OCI-LY7 (cell line): ENCODE data around the gene PSMD1. TPM values are rescaled to one million over a fixed set of nuclear protein-coding genes. Genes with fewer than 3 reads are reported as not detected.

Experiments
- BruUV-seq: library from RNA; stranded (reverse); fragments of 400-500 nt; replicated peaks from 2 replicates; lab custom pipeline; 2021; lab: Mats Ljungman, UMichigan
- CTCF ChIA-PET: fragments of 300-600 bp; sonication (Branson Sonifier 250); formaldehyde crosslinking; loops from one replicate; lab custom pipeline; 2022; ENCODE audit warnings: antibody characterized with exemption; ENCODE audit not compliant: unreplicated experiment; lab: Charles Lee
- POLR2A ChIA-PET: fragments of 300-600 bp; sonication (Branson Sonifier 250); formaldehyde crosslinking; loops from one replicate; lab custom pipeline; 2022; ENCODE audit warnings: antibody characterized with exemption; lab: Charles Lee
- DNase-seq: peaks from one replicate; pipeline ENCODE4 v3.0.0-alpha.2; 2015; ENCODE audit warnings: low spot score
- H2AFZ ChIP-seq: fragments of 200-600 bp; sonication (generic), shearing (Covaris generic); 2 replicates; pipeline ENCODE4 v1.6.1; 2014; ENCODE audit warnings: mild to moderate bottlenecking, antibody characterized with exemption, low read length, moderate library complexity
- H3K27ac ChIP-seq: fragments of 200-600 bp; sonication (generic); 2 replicates; pipeline ENCODE4 v1.5.1; 2014; ENCODE audit warnings: mixed run types, low read depth, mild to moderate bottlenecking, moderate library complexity, low read length, inconsistent platforms; ENCODE audit not compliant: poor library complexity, severe bottlenecking
- H3K36me3 ChIP-seq: fragments of 200-600 bp; sonication (generic); 2 replicates; pipeline ENCODE4 v1.6.1; 2014; ENCODE audit warnings: mild to moderate bottlenecking, antibody characterized with exemption, low read length, moderate library complexity, mixed read lengths; ENCODE audit not compliant: insufficient read depth
- H3K4me1 ChIP-seq: fragments of 200-600 bp; sonication (generic); 2 replicates; pipeline ENCODE4 v1.5.1; 2014; ENCODE audit warnings: mild to moderate bottlenecking, low read length; ENCODE audit not compliant: insufficient read depth, poor library complexity, severe bottlenecking
- H3K4me2 ChIP-seq: fragments of 200-600 bp; sonication (generic); 2 replicates; pipeline ENCODE4 v1.6.1; 2014; ENCODE audit warnings: mild to moderate bottlenecking, low read length
- H3K4me3 ChIP-seq: fragments of 200-600 bp; sonication (generic); 2 replicates; pipeline ENCODE4 v1.5.1; 2014; ENCODE audit warnings: mild to moderate bottlenecking, low read depth, low read length; ENCODE audit not compliant: poor library complexity, severe bottlenecking
- H3K79me2 ChIP-seq: fragments of 200-600 bp; sonication (generic); 2 replicates; pipeline ENCODE4 v1.6.1; 2016; ENCODE audit warnings: low read depth, mild to moderate bottlenecking, low read length, moderate library complexity, mixed read lengths; ENCODE audit not compliant: insufficient read depth
- H3K9me2 ChIP-seq: fragments of 200-600 bp; sonication (generic); 2 replicates; pipeline ENCODE4 v1.6.1; 2016; ENCODE audit warnings: mild to moderate bottlenecking, low read length, mixed read lengths; ENCODE audit not compliant: insufficient read depth
- H3K9me3 ChIP-seq: fragments of 200-600 bp; sonication (generic); 2 replicates; pipeline ENCODE4 v1.6.1; 2014; ENCODE audit warnings: mild to moderate bottlenecking, mixed run types, low read length, mixed read lengths
- H4K20me1 ChIP-seq: fragments of 200-600 bp; sonication (generic); 2 replicates; pipeline ENCODE4 v1.6.1; 2014; ENCODE audit warnings: mild to moderate bottlenecking, antibody characterized with exemption, low read length, moderate library complexity, mixed read lengths; ENCODE audit not compliant: insufficient read depth
- CTCF ChIP-seq: fragments of 200-600 bp; sonication (generic); conservative IDR thresholded peaks from 2 replicates; pipeline ENCODE4 v1.5.1; 2014; ENCODE audit warnings: mild to moderate bottlenecking, antibody characterized with exemption, low read length, moderate library complexity, mixed read lengths
- EZH2phosphoT487 ChIP-seq: fragments of 200-600 bp; sonication (generic); IDR thresholded peaks from 2 replicates; pipeline ENCODE4 v1.6.1; 2018; ENCODE audit warnings: low read depth, borderline replicate concordance, mild to moderate bottlenecking, mixed run types, antibody characterized with exemption, low read length, moderate library complexity, mixed read lengths
- intact Hi-C: fragments of 100-400 bp; cut with micrococcal nuclease; formaldehyde crosslinking; loops from one replicate; pipeline ENCODE4 v1.10.0; 2022; ENCODE audit not compliant: unreplicated experiment
- total RNA-seq, 2 experiments: library from RNA; depleted of rRNA in 1 of 2; stranded (reverse); fragments of >200 nt in 1 of 2; shearing (Covaris generic) in 1 of 2; gene quantifications; 2 replicates each; pipeline ENCODE4 v1.2.3, GENCODE V29; 2014 to 2022

PSMD1 gene
- total RNA-seq, 2 experiments from 2014 or later = 60.5 to 105 TPM

DNA sequence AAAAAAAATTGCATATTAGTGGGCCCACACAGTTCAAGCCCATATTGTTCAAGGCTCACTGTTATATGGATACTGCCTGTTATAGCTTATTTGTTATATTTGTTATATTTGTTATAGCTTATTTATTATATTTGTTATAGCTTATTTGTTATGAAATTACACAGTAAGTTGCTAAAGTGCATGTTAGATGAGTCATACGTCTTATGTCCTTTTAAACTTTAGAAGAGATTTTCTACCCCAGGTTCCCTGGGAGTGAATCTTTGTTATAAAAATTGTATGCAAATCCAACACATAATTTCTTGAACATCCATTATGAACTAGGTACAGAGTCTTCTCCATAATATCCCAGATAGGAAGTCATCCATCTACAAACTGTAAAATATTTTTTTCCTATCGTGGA lies 46.1 kb downstream of the PSMD1 start:
- no peaks in the 10 kb centered on the region for H4K20me1 ChIP-seq
- POLR2A ChIA-PET = interaction anchor here (0.6 to 1.5 kb wide), 6 partner anchors 10 to 268 kb away, joined by 3 to 4 read pairs (median 3); no protein-coding TSS in a partner anchor
- H2AFZ ChIP-seq = no peak overlapping the region
- DNase-seq = no peak
- no peak for TF ChIP-seq CTCF
- no peak for TF ChIP-seq EZH2phosphoT487
- intact Hi-C loops = loop anchor here (5.0 kb wide), 3 partner anchors 125 to 350 kb away; no protein-coding TSS in a partner anchor
- peaks cover 16% of the 10 kb centered on the region; the same call in 1 of the 2 replicates for H3K79me2 ChIP-seq
- no peak overlapping the region for H3K4me2 ChIP-seq
- peaks cover 81% of the 10 kb centered on the region for H3K36me3 ChIP-seq
- no peaks in the 10 kb centered on the region for H3K9me2 ChIP-seq
- BruUV-seq = no TSS peak
- peaks cover 6% of the 10 kb centered on the region for H3K4me1 ChIP-seq
- CTCF ChIA-PET = no interaction called here
- no peak overlapping the region for H3K4me3 ChIP-seq
- H3K27ac ChIP-seq = no peak overlapping the region
- H3K9me3 ChIP-seq = peaks cover 11% of the 10 kb centered on the region

GRCh38 chr2:231104115-231104713 lies 47.5 kb downstream of the PSMD1 start:
- CTCF ChIA-PET = no interaction called here
- Histone ChIP-seq H3K4me1 (peaks cover 6% of the 10 kb centered on the region), H3K36me3 (peaks cover 80% of the 10 kb centered on the region), H3K9me2 (no peaks in the 10 kb centered on the region), H3K4me2 (no peak overlapping the region), H4K20me1 (no peaks in the 10 kb centered on the region), H3K9me3 (peaks cover 11% of the 10 kb centered on the region), H3K27ac (no peak overlapping the region), H3K79me2 (peaks cover 16% of the 10 kb centered on the region; the same call in 1 of the 2 replicates), H3K4me3 (no peak overlapping the region), H2AFZ (no peak overlapping the region)
- BruUV-seq = no TSS peak
- intact Hi-C loops = loop anchor here (5.0 kb wide), 3 partner anchors 123 to 348 kb away; no protein-coding TSS in a partner anchor
- POLR2A ChIA-PET = interaction anchor here (0.5 to 1.4 kb wide), 2 partner anchors 24 to 33 kb away, joined by 3 read pairs; no protein-coding TSS in a partner anchor
- peak; percentile 64 for DNase-seq
- TF ChIP-seq EZH2phosphoT487 = no peak
- TF ChIP-seq CTCF = peak; percentile 92

DNA sequence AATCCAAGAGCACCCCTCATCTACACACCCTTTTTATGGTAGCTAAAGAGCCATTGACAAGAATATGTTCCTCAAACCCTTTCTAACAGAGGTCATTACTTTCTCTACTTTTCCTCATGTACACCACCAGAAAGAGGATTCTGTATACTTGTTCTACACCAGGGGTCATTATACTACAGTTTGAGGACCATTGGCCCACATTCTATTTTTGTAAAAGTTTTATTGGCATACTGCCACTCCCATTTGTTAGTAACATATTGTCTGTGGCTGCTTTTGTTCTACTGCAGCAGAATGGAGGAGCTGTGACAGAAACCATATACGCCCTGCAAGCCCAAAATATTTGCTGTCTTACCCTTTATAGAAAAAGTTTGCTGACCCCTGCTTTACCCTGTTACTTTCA lies 53.9 kb downstream of the PSMD1 start:
- Histone ChIP-seq H3K9me2 (no peaks in the 10 kb centered on the region), H3K4me1 (no peaks in the 10 kb centered on the region), H2AFZ (no peak overlapping the region), H4K20me1 (no peaks in the 10 kb centered on the region), H3K27ac (no peak overlapping the region), H3K4me2 (no peak overlapping the region), H3K9me3 (no peaks in the 10 kb centered on the region), H3K36me3 (peaks cover 81% of the 10 kb centered on the region), H3K79me2 (peaks cover 5% of the 10 kb centered on the region; the same call in 1 of the 2 replicates), H3K4me3 (no peak overlapping the region)
- POLR2A ChIA-PET = interaction anchor here (2.0 kb wide), 1 partner anchor 10 kb away, joined by 7 read pairs; no protein-coding TSS in a partner anchor
- CTCF ChIA-PET = no interaction called here
- TF ChIP-seq EZH2phosphoT487 (no peak), CTCF (no peak)
- BruUV-seq = no TSS peak
- DNase-seq = no peak
- intact Hi-C loops = loop anchor here (2.0 kb wide), 1 partner anchor 18 kb away; no protein-coding TSS in a partner anchor
